Stimulated activated CD4-positive, alpha-beta T cell treated with anti-CD3 and anti-CD28 coated beads, Interleukin-4, amount 100 ng/mL, for 4 hours (primary cell): Measurements from ENCODE around the gene YY2.

ENCODE experiments used
- DNase-seq, 2 experiments: peaks; one replicate each; pipeline ENCODE4 v3.0.0-alpha.2; 2020

YY2 gene

GRCh38 chrX:21875013-21875412 is 19.2 kb downstream of the YY2 start:
- no peak for DNase-seq

DNA sequence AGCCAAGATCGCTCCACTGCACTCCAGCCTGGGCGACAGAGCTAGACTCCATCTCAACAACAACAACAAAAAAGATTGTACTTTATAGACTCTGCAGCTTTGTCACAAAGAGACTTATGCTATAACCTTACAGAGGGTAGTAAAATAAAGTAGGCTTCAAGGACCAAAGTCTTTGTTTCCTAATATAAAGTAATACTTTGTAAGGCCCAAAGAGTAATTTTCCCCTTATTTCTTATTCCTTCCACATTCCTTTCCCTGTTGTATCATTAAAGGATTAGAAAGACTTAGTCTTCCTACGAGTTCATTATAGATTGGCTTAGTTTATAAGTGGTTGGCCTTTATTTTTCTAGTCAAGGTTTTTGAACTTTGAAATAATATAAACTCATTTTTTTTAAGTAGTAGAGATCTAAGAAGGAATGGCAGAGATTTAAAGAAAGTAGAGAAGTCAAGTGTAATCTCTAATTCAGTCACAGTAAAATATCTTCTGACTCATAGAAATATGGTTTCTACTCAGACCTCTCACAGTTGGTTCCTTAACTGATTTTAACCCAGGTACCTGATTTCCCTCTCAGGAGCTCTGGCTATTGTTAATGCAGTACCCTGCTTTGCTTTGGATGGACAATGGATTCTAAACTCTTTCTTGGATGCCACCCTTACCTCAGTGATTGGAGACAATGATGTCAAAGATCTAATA is 26.2 kb downstream of the YY2 start:
- DNase-seq, result no peak

GRCh38 chrX:21883258-21883657 is 27.5 kb downstream of the YY2 start:
- DNase-seq, result no peak

DNA sequence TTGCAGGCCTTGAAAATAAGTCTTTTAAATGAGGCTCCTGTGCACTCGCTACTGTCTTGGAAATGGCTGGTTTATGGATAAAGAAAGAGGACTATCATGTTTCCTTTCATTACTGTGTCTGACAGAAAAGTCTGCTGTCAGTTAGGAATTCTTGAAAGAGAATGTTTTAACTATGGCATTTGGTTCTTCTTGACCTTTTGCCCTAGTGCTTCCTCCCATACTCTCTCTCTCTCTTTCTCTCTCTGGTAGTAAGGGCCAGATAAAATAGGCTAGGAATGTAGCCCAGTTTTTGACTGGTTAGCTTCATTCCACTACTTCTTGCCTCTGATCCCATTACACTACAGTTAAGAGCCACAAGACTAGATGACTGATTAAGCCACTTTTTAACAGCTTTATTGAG is 29.8 kb downstream of the YY2 start:
- DNase-seq, result no peak

- DNase-seq, result no peak
Observed at GRCh38 chrX:21905313-21905712, 49.5 kb downstream of the YY2 start.

DNA sequence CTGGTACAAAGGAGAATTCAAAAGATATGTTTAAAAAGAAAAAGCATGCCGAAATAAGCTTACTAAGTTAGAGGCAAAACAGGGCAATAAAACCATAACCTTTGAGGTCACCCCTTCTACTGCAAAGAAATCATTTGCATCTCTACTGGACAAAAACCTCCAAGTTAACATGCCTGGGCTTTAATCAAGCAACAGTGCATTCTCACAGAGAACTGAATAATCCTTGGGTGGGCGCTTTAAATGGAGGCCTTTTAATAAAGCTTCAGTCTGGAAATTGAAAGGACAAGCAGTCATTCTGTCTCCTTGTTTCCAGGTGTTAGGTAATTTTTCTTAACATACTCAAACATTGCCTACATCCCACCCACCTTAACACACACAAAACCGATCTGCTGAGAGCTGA is 50.2 kb downstream of the YY2 start:
- no peak for DNase-seq

DNA sequence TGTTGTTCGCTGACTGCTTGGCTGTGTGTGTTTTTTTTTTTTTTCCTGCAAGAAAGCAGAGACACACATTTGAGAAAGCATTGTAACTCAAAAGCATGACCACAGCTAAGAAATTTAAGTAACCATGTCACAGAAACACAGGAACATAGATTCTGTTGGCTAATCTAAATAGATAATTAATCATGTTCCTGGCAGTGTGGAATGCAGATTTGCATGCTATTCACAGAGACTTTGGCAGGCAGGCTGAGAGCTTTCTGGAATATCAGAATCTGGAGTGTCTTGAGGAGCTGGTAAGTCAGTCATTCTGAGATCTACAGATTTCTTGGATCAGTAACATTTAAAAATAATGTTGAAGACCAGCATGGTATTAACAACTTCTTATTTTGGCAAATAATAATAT is 51.5 kb downstream of the YY2 start:
- DNase-seq, result no peak
